Smooth muscle cell (in vitro differentiated cells): ENCODE results near the gene TMEM31. TPM values are rescaled to one million over a fixed set of nuclear protein-coding genes. Genes with fewer than 3 reads are reported as not detected.
"Not testable (repeated sequence)": the region's sequence is repeated elsewhere in the genome, so short reads cannot be mapped to it uniquely, and the experiment has no call there.

Experiments
- DNase-seq: peaks from one replicate; lab custom pipeline; 2025; ENCODE audit not compliant: unreplicated experiment; lab: John Stamatoyannopoulos, UW
- H2AFZ ChIP-seq: fragments of 200-600 bp; sonication (generic); 2 replicates; pipeline ENCODE4 v1.6.0; 2016; ENCODE audit warnings: antibody characterized with exemption, low read depth, mild to moderate bottlenecking
- H3F3A ChIP-seq: fragments of 200-600 bp; sonication (generic); 2 replicates; pipeline ENCODE4 v1.6.0; 2017; ENCODE audit warnings: antibody characterized with exemption, low read depth
- H3K27ac ChIP-seq: fragments of 200-600 bp; sonication (generic); 2 replicates; pipeline ENCODE4 v1.5.1; 2016; ENCODE audit warnings: low read depth, mild to moderate bottlenecking
- H3K27me3 ChIP-seq: fragments of 200-600 bp; sonication (generic); 2 replicates; pipeline ENCODE4 v1.6.1; 2016; ENCODE audit warnings: low read depth, mild to moderate bottlenecking
- H3K36me3 ChIP-seq: fragments of 200-600 bp; sonication (generic); 2 replicates; pipeline ENCODE4 v1.5.1; 2016; ENCODE audit warnings: low read depth
- H3K4me1 ChIP-seq: fragments of 200-600 bp; sonication (generic); 2 replicates; pipeline ENCODE4 v1.5.1; 2016; ENCODE audit warnings: low read depth
- H3K4me2 ChIP-seq: fragments of 200-600 bp; sonication (generic); 2 replicates; pipeline ENCODE4 v1.6.0; 2016; ENCODE audit warnings: mild to moderate bottlenecking
- H3K4me3 ChIP-seq: fragments of 200-600 bp; sonication (generic); 2 replicates; pipeline ENCODE4 v1.5.1; 2016; ENCODE audit warnings: mild to moderate bottlenecking
- H3K79me2 ChIP-seq: fragments of 200-600 bp; sonication (generic); 2 replicates; pipeline ENCODE4 v1.6.0; 2016; ENCODE audit warnings: low read depth, mild to moderate bottlenecking
- H3K9ac ChIP-seq: fragments of 200-600 bp; sonication (generic); 2 replicates; pipeline ENCODE4 v1.6.0; 2016; ENCODE audit warnings: low read depth
- H3K9me3 ChIP-seq: fragments of 200-600 bp; sonication (generic); replicated peaks from 2 replicates; pipeline ENCODE4 v1.5.1; 2016; ENCODE audit warnings: low read depth
- H4K20me1 ChIP-seq: fragments of 200-600 bp; sonication (generic); 2 replicates; pipeline ENCODE4 v1.6.0; 2016; ENCODE audit warnings: low read depth
- CTCF ChIP-seq: fragments of 200-600 bp; sonication (generic); IDR thresholded peaks from 2 replicates; pipeline ENCODE4 v1.5.1; 2017; ENCODE audit warnings: borderline replicate concordance, mild to moderate bottlenecking, antibody characterized with exemption; ENCODE audit not compliant: insufficient read depth, poor library complexity, severe bottlenecking
- WGBS: methylation state at CpG from one replicate; pipeline ENCODE4 v1.1.7; 2016; ENCODE audit warnings: low lambda C conversion rate; 5-methylcytosine and 5-hydroxymethylcytosine counted together
- polyA plus RNA-seq: library from polyadenylated mRNA; unstranded; fragments of >200 nt; fragmentation: Nextera tagmentation; extraction: Ambion mirVana; gene quantifications from 2 replicates; pipeline ENCODE4 v1.2.1, GENCODE V29; 2016
- total RNA-seq: library from RNA; depleted of rRNA; stranded (reverse); fragments of >200 nt; gene quantifications from 2 replicates; pipeline ENCODE4 v1.2.3, GENCODE V29; 2014

TMEM31 gene
- total and polyA plus RNA-seq, 2 experiments from 2014 or later: 0.75 TPM; not detected in 1

- Histone ChIP-seq H3K4me3 (no peak overlapping the region), H2AFZ (no peak overlapping the region), H3K4me2 (no peak overlapping the region), H3K4me1 (no peaks in the 10 kb centered on the region), H3K9me3 (no peaks in the 10 kb centered on the region), H3K27ac (no peak overlapping the region), H3K79me2 (no peaks in the 10 kb centered on the region), H4K20me1 (no peaks in the 10 kb centered on the region), H3K27me3 (peaks cover 22% of the 10 kb centered on the region), H3F3A (no peaks in the 10 kb centered on the region), H3K36me3 (no peaks in the 10 kb centered on the region), H3K9ac (no peak overlapping the region)
- no peak for DNase-seq
- TF ChIP-seq CTCF: no peak
- WGBS: 70% methylated on average over 4 of the region's 4 CpGs
Observed at GRCh38 chrX:103754401-103754800, 43.7 kb downstream of the TMEM31 start.

DNA sequence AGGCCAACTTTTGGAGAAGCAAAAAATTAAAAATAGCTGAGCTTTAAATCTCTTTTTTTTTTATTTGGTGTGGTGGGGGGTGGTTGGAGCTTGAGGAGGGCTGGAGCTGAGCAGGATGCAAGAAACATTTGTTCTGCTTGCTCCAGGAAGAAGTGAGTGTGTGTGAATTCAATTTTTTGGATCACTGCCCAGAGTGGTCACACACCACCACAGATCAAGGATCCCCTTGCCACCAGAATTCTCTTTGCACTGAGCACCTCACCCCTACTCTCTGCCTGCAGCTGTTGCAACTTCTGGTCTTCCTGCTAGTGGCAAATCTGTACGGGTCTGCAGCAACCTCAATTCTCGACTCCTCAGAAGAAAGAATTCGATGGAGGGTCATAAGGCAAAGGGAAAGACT is 46.0 kb downstream of the TMEM31 start:
- Histone ChIP-seq H4K20me1 (no peaks in the 10 kb centered on the region), H2AFZ (no peak overlapping the region), H3K79me2 (no peaks in the 10 kb centered on the region), H3K27me3 (peaks cover 22% of the 10 kb centered on the region), H3K4me2 (no peak overlapping the region), H3K27ac (no peak overlapping the region), H3K4me3 (no peak overlapping the region), H3K36me3 (no peaks in the 10 kb centered on the region), H3K9me3 (no peaks in the 10 kb centered on the region), H3F3A (no peaks in the 10 kb centered on the region), H3K4me1 (no peaks in the 10 kb centered on the region), H3K9ac (no peak overlapping the region)
- 92% methylated on average over 3 of the region's 3 CpGs for WGBS
- no peak for DNase-seq
- TF ChIP-seq CTCF: no peak

DNA sequence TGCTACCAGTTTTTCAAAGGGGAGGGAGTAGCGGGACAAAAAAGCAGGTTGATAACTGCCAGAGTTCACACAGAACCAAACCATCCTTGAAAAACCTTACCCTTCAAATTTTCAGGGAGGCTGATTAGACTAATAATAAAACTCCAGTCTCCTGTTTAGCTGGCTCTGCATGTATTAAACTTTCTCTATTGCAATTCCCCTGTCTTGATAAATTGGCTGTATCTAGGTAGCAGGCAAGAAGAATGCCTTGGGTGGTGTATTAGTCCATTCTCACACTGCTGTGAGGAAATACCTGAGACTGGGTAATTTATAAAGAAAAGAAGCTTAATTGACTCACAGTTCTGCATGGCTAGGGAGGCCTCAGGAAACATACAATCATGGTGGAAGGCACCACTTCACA is 47.8 kb downstream of the TMEM31 start:
- Histone ChIP-seq H2AFZ (no peak overlapping the region), H3K27ac (no peak overlapping the region), H3K36me3 (no peaks in the 10 kb centered on the region), H3K27me3 (peaks cover 22% of the 10 kb centered on the region), H3K4me1 (no peaks in the 10 kb centered on the region), H3K79me2 (no peaks in the 10 kb centered on the region), H3K4me2 (no peak overlapping the region), H3K9ac (no peak overlapping the region), H3K4me3 (no peak overlapping the region), H3F3A (peaks cover 6% of the 10 kb centered on the region), H4K20me1 (no peaks in the 10 kb centered on the region), H3K9me3 (no peaks in the 10 kb centered on the region)
- no peak for DNase-seq
- WGBS: 100% methylated on average over 1 of the region's 1 CpG
- TF ChIP-seq CTCF: no peak

GRCh38 chrX:103763541-103763940 is 52.8 kb downstream of the TMEM31 start:
- not testable (repeated sequence) for H3K9me3 ChIP-seq, DNase-seq, H3K79me2 ChIP-seq, H3K27ac ChIP-seq, H3K4me1 ChIP-seq, H4K20me1 ChIP-seq, H3K36me3 ChIP-seq, H3K4me3 ChIP-seq, H3F3A ChIP-seq, H3K9ac ChIP-seq, H2AFZ ChIP-seq
- peak overlapping the region; percentile 31 for H3K4me2 ChIP-seq
- 17% methylated on average over 5 of the region's 5 CpGs for WGBS
- H3K27me3 ChIP-seq: peaks cover 18% of the 10 kb centered on the region

Other genes starting within 250 kb of the TMEM31 start
- gene RAB40A, start 191.4 kb upstream of the TMEM31 start, total RNA-seq: 0.13 and 0.49 TPM in 2 replicates
- gene RAB40A, start 191.4 kb upstream of the TMEM31 start, polyA plus RNA-seq: 0.63 and 0.85 TPM in 2 replicates
- 40.2 and 51.3 TPM in 2 replicates for gene TCEAL4, start 125.4 kb upstream of the TMEM31 start, total RNA-seq
- gene TCEAL4, start 125.4 kb upstream of the TMEM31 start, polyA plus RNA-seq: 74.4 and 76.2 TPM in 2 replicates
- gene TCEAL3, start 102.9 kb upstream of the TMEM31 start, total RNA-seq: 14.0 and 29.6 TPM in 2 replicates
- gene TCEAL3, start 102.9 kb upstream of the TMEM31 start, polyA plus RNA-seq: 48.0 and 52.4 TPM in 2 replicates
- gene TCEAL1, start 81.9 kb upstream of the TMEM31 start, total RNA-seq: 22.1 and 43.0 TPM in 2 replicates
- gene TCEAL1, start 81.9 kb upstream of the TMEM31 start, polyA plus RNA-seq: 16.7 and 23.8 TPM in 2 replicates
- gene MORF4L2, start 24.2 kb upstream of the TMEM31 start, total RNA-seq: 1,445 and 1,824 TPM in 2 replicates
- gene MORF4L2, start 24.2 kb upstream of the TMEM31 start, polyA plus RNA-seq: 726 and 732 TPM in 2 replicates
- not detected in 2 replicates for gene PLP1, start 65.9 kb downstream of the TMEM31 start, total RNA-seq
- 0.27 TPM in 1 of 2 replicates, not detected in the other for gene PLP1, start 65.9 kb downstream of the TMEM31 start, polyA plus RNA-seq
- 0.18 and 0.76 TPM in 2 replicates for gene RAB9B, start 121.3 kb downstream of the TMEM31 start, total RNA-seq
- gene RAB9B, start 121.3 kb downstream of the TMEM31 start, polyA plus RNA-seq: not detected in 2 replicates